Stomach (tissue), 9 donors: Measurements from ENCODE around the gene NFKB2. TPM values are rescaled to one million over a fixed set of nuclear protein-coding genes. Genes with fewer than 3 reads are reported as not detected.

Experiments used
- DNase-seq, 2 donors: peaks; one replicate each; pipeline versions ENCODE4 v3.0.0 to v3.0.0-alpha.2; 2013 to 2019
- H3K27ac ChIP-seq, 5 donors: fragments of 200-600 bp in 4 of 5; sonication (generic) in 4 of 5; one replicate each; pipeline ENCODE4 v1.5.1; 2013 to 2019; ENCODE audit warnings: mild to moderate bottlenecking in 1 of 5, moderate library complexity in 1 of 5
- H3K27me3 ChIP-seq, 3 donors: fragments of 200-600 bp; sonication (generic); one replicate each; pipeline ENCODE4 v1.5.1; 2017 to 2019; ENCODE audit warnings: mixed run types in 1 of 3
- H3K36me3 ChIP-seq, 4 donors: fragments of 200-600 bp; sonication (generic); 1 replicate in 3 of 4; 2 replicates in 1 of 4; pipeline ENCODE4 v1.5.1; 2016 to 2019
- H3K4me1 ChIP-seq, 4 donors: fragments of 200-600 bp; sonication (generic); one replicate each; pipeline ENCODE4 v1.5.1; 2016 to 2019
- H3K4me3 ChIP-seq, 4 donors: fragments of 200-600 bp; sonication (generic) in 3 of 4; one replicate each; pipeline ENCODE4 v1.5.1; 2016 to 2019; ENCODE audit warnings: mild to moderate bottlenecking in 1 of 4
- H3K9me3 ChIP-seq, 4 donors: fragments of 200-600 bp; sonication (generic); one replicate each; pipeline ENCODE4 v1.5.1; 2016 to 2019
- CTCF ChIP-seq, 7 experiments: fragments of 450-650 bp in 4 of 7; fragments of 200-600 bp in 3 of 7; sonication (generic) in 3 of 7; IDR thresholded peaks; one replicate each; pipeline ENCODE4 v1.5.1; 2016 to 2019; ENCODE audit warnings: antibody characterized with exemption in 7 of 7, control low read depth in 2 of 7, mild to moderate bottlenecking in 1 of 7
- EP300 ChIP-seq: sonication (generic); formaldehyde crosslinking; IDR thresholded peaks from one replicate; pipeline ENCODE4 v1.6.1; 2017; ENCODE audit warnings: antibody characterized with exemption
- POLR2A ChIP-seq, 4 donors: fragments of 450-650 bp; IDR thresholded peaks; one replicate each; pipeline ENCODE4 v1.6.1; 2016; ENCODE audit warnings: antibody characterized with exemption in 4 of 4, control low read depth in 2 of 4, mild to moderate bottlenecking in 1 of 4, moderate library complexity in 1 of 4
- POLR2AphosphoS5 ChIP-seq, 3 donors: sonication (generic); formaldehyde crosslinking; IDR thresholded peaks; one replicate each; pipeline ENCODE4 v1.6.1; 2016; ENCODE audit warnings: antibody characterized with exemption in 3 of 3
- WGBS, 5 donors: extraction: QIAGEN DNeasy Blood & Tissue Kit in 3 of 5; methylation state at CpG; one replicate each; pipeline versions ENCODE4 v1.1.5 to v1.1.7; 2013 to 2018; 5-methylcytosine and 5-hydroxymethylcytosine counted together
- intact Hi-C: fragments of 100-400 bp; cut with DNase I; formaldehyde crosslinking; loops from one replicate; pipeline ENCODE4 v1.15.1; 2023; ENCODE audit warnings: low total_unique reads
- polyA plus RNA-seq, 3 donors: library from polyadenylated mRNA; stranded (reverse); fragments of 200-250 nt; gene quantifications; one replicate each; pipeline ENCODE4 v1.2.3, GENCODE V29; 2013
- small RNA-seq, 4 donors: library from RNA; depleted of rRNA; stranded (forward); fragments of <200 nt; gene quantifications; one replicate each; pipeline ENCODE3, GENCODE V24; 2016
- total RNA-seq, 5 donors: library from RNA; depleted of rRNA; stranded (reverse); fragments of >200 nt; gene quantifications; one replicate each; pipeline versions ENCODE4 v1.1.0 to v1.2.3, GENCODE V29; 2014 to 2016
- donor health status: healthy with polysubstance abuse.
- donor health status: Bipolar disorder and iron deficiency.
- donor health status: healthy.

NFKB2 gene
- total and polyA plus RNA-seq, 8 donors: 9.7 to 84.0 (median 25.1) TPM

GRCh38 chr10:102449321-102450123, 54.0 kb downstream of the NFKB2 start:
- Histone ChIP-seq H3K9me3 (no peaks in the 10 kb centered on the region), H3K36me3 (no peaks in the 10 kb centered on the region), H3K27me3 (no peaks in the 10 kb centered on the region), H3K4me1 (peaks cover 0 to 47% (median 29%) of the 10 kb centered on the region in 4 donors), H3K4me3 (peak overlapping the region; percentile 71 to 91 (median 82)), H3K27ac (peak overlapping the region; percentile 82 to 94 (median 92))
- no peak for TF ChIP-seq POLR2AphosphoS5 (IDR thresholded peaks at IDR 0.05)
- no peak for TF ChIP-seq CTCF (IDR thresholded peaks at IDR 0.05)
- TF ChIP-seq POLR2A (IDR thresholded peaks at IDR 0.05): no peak
- no peak for TF ChIP-seq EP300
- intact Hi-C loops: no loop called here
- WGBS, 5 donors: 5 to 7% (median 6%) methylated on average over 29 to 30 of the region's 30 CpGs
- DNase-seq: peak; percentile 91 to 94

- no peaks in the 10 kb centered on the region for H3K27me3 ChIP-seq
- H3K4me1 ChIP-seq: peaks cover 0 to 47% (median 29%) of the 10 kb centered on the region in 4 donors
- peak overlapping the region; percentile 82 to 94 (median 92) for H3K27ac ChIP-seq
- TF ChIP-seq POLR2AphosphoS5 (IDR thresholded peaks at IDR 0.05) (no peak), CTCF (IDR thresholded peaks at IDR 0.05) (no peak), EP300 (no peak), POLR2A (IDR thresholded peaks at IDR 0.05) (no peak)
- no peaks in the 10 kb centered on the region for H3K9me3 ChIP-seq
- H3K36me3 ChIP-seq: no peaks in the 10 kb centered on the region
- intact Hi-C loops: no loop called here
- H3K4me3 ChIP-seq: peak overlapping the region; percentile 71 to 91 (median 82)
- WGBS, 5 donors: 0 to 1% (median 1%) methylated on average over 11 of the region's 11 CpGs
- DNase-seq: no peak
Observed at GRCh38 chr10:102450124-102450373, 54.5 kb downstream of the NFKB2 start.

GRCh38 chr10:102450374-102451104, 55.0 kb downstream of the NFKB2 start:
- 0 to 1% (median 1%) methylated on average over 21 to 104 of the region's 104 CpGs for WGBS, 5 donors
- peaks cover 0 to 47% (median 29%) of the 10 kb centered on the region in 4 donors for H3K4me1 ChIP-seq
- TF ChIP-seq POLR2AphosphoS5 (IDR thresholded peaks at IDR 0.05) (peak in 2 of 3 donors; percentile 67 to 69), EP300 (no peak), POLR2A (IDR thresholded peaks at IDR 0.05) (peak in 1 of 4 donors; percentile 16)
- peak overlapping the region; percentile 82 to 94 (median 92) for H3K27ac ChIP-seq
- intact Hi-C loops: no loop called here
- H3K36me3 ChIP-seq: peaks cover 0 to 5% (median 2%) of the 10 kb centered on the region in 4 donors
- no peaks in the 10 kb centered on the region for H3K27me3 ChIP-seq
- peak overlapping the region; percentile 71 to 91 (median 82) for H3K4me3 ChIP-seq
- peak; percentile 90 to 96 for DNase-seq
- no peaks in the 10 kb centered on the region for H3K9me3 ChIP-seq

- 16 to 20% (median 17%) methylated on average over 19 to 28 of the region's 28 CpGs for WGBS, 5 donors
- peak within 1 kb of the TSS; percentile 82 to 94 (median 92) for H3K27ac ChIP-seq
- intact Hi-C loops: no loop called here
Observed at GRCh38 chr10:102451105-102451969, 55.8 kb downstream of the NFKB2 start, which contains the start of gene C10orf95. Gene C10orf95, minus strand, starts transcription at chr10:102451543. Its CDS starts 450 bp downstream, at chr10:102451093.

More at GRCh38 chr10:102451105-102451969, 55.8 kb downstream of the NFKB2 start, which contains the start of gene C10orf95:
- TF ChIP-seq POLR2A (IDR thresholded peaks at IDR 0.05) (no peak), CTCF (IDR thresholded peaks at IDR 0.05) (no peak), EP300 (no peak), POLR2AphosphoS5 (IDR thresholded peaks at IDR 0.05) (no peak)
- DNase-seq: peak in 1 of 2 donors; percentile 71
- Histone ChIP-seq H3K9me3 (no peaks in the 10 kb centered on the region), H3K27me3 (no peaks in the 10 kb centered on the region), H3K4me1 (peaks cover 0 to 55% (median 29%) of the 10 kb centered on the region in 4 donors), H3K36me3 (peaks cover 0 to 12% (median 5%) of the 10 kb centered on the region in 4 donors), H3K4me3 (peak within 1 kb of the TSS; percentile 71 to 91 (median 82))

Small RNAs within 50 kb of the gene (small RNA-seq; reads per million reads assigned to genes)
- gene MIR146B: 831 to 6,846 (median 4,766) reads per million in 4 donors

Other genes starting within 250 kb of the NFKB2 start
- 10 to 100 TPM in 4 of 5 donors, 1 to 10 TPM in 1; 9.8 to 73.7 (median 55.6) TPM for gene NOLC1, start 243.3 kb upstream of the NFKB2 start, total RNA-seq
- gene NOLC1, start 243.3 kb upstream of the NFKB2 start, polyA plus RNA-seq: 10 to 100 TPM; 21.2 to 35.1 (median 27.5) TPM
- gene ELOVL3, start 169.4 kb upstream of the NFKB2 start, total RNA-seq: not detected
- gene ELOVL3, start 169.4 kb upstream of the NFKB2 start, polyA plus RNA-seq: under 1 TPM in 2 of 3 donors, not detected in 1; 0.20 to 0.31 TPM
- not detected for gene PITX3, start 154.2 kb upstream of the NFKB2 start, total RNA-seq
- gene PITX3, start 154.2 kb upstream of the NFKB2 start, polyA plus RNA-seq: not detected
- gene GBF1, start 150.2 kb upstream of the NFKB2 start, total RNA-seq: 10 to 100 TPM; 21.7 to 47.3 (median 35.8) TPM
- 1 to 10 TPM; 5.7 to 8.0 (median 7.9) TPM for gene GBF1, start 150.2 kb upstream of the NFKB2 start, polyA plus RNA-seq
- 10 to 100 TPM; 24.5 to 74.7 (median 24.6) TPM for gene PSD, start 23.1 kb downstream of the NFKB2 start, total RNA-seq
- 10 to 100 TPM in 1 of 3 donors, 1 to 10 TPM in 2; 2.2 to 10.4 (median 2.3) TPM for gene PSD, start 23.1 kb downstream of the NFKB2 start, polyA plus RNA-seq
- 100 to 1,000 TPM in 1 of 5 donors, 10 to 100 TPM in 2, 1 to 10 TPM in 2; 3.5 to 315 (median 15.6) TPM for gene FBXL15, start 25.1 kb downstream of the NFKB2 start, total RNA-seq
- gene FBXL15, start 25.1 kb downstream of the NFKB2 start, polyA plus RNA-seq: 10 to 100 TPM; 19.2 to 21.4 (median 20.4) TPM
- 100 to 1,000 TPM in 1 of 5 donors, 10 to 100 TPM in 4; 15.9 to 145 (median 31.8) TPM for gene CUEDC2, start 36.9 kb downstream of the NFKB2 start, total RNA-seq
- 10 to 100 TPM; 48.6 to 59.2 (median 49.2) TPM for gene CUEDC2, start 36.9 kb downstream of the NFKB2 start, polyA plus RNA-seq
- gene C10orf95, start 55.8 kb downstream of the NFKB2 start, total RNA-seq: 1 to 10 TPM in 1 of 5 donors, not detected in 4; 8.0 TPM
- under 1 TPM; 0.46 to 0.62 (median 0.53) TPM for gene C10orf95, start 55.8 kb downstream of the NFKB2 start, polyA plus RNA-seq
- gene ACTR1A, start 107.0 kb downstream of the NFKB2 start, total RNA-seq: 100 to 1,000 TPM in 1 of 5 donors, 10 to 100 TPM in 4; 46.9 to 277 (median 64.3) TPM
- gene ACTR1A, start 107.0 kb downstream of the NFKB2 start, polyA plus RNA-seq: 10 to 100 TPM; 41.5 to 60.7 (median 43.9) TPM
- gene SUFU, start 108.3 kb downstream of the NFKB2 start, total RNA-seq: 10 to 100 TPM in 2 of 5 donors, 1 to 10 TPM in 2, under 1 TPM in 1; 0.29 to 26.3 (median 5.4) TPM
- gene SUFU, start 108.3 kb downstream of the NFKB2 start, polyA plus RNA-seq: 1 to 10 TPM; 2.9 to 4.1 (median 3.2) TPM
- 100 to 1,000 TPM in 3 of 5 donors, 10 to 100 TPM in 2; 40.0 to 253 (median 149) TPM for gene TRIM8, start 248.8 kb downstream of the NFKB2 start, total RNA-seq
- gene TRIM8, start 248.8 kb downstream of the NFKB2 start, polyA plus RNA-seq: 10 to 100 TPM; 45.6 to 83.2 (median 68.4) TPM